HG03103 (cell line): ENCODE measurements around the gene MCL1.

Source experiments
- ATAC-seq: cut with Tn5 transposase; IDR thresholded peaks from one replicate; pipeline ENCODE4 v1.9.1; 2021; ENCODE audit warnings: low read depth; ENCODE audit not compliant: unreplicated experiment

Gene MCL1

DNA sequence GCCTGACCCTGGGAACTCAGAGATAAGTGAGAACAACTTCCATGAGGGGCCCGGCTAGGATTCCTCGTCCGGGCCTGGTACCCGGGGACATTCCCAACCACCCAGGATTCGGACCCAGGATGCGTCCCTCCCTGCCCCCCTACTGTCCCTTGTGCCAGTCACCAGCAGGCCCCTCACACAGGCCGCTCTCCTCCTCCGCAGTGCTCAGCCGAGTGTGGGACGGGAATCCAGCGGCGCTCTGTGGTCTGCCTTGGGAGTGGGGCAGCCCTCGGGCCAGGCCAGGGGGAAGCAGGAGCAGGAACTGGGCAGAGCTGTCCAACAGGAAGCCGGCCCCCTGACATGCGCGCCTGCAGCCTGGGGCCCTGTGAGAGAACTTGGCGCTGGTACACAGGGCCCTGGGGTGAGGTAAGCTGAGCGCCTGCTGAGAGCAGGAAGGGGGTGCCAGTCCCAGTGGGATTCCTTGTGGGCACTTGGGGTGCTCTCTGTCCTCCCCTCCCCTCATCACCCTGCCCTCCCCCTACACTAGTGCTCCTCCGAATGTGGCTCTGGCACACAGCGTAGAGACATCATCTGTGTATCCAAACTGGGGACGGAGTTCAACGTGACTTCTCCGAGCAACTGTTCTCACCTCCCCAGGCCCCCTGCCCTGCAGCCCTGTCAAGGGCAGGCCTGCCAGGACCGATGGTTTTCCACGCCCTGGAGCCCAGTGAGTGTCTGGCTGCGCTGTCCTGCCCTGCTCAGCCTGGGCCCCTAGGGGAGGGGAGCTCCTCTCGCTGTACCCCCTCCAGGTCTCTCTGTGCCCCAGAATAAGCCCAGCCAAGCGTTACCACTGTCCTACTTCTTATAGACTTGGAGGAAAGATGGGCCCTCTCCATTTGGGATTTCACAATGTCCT lies 20.4 kb downstream of the MCL1 start:
- ATAC-seq = no peak

DNA sequence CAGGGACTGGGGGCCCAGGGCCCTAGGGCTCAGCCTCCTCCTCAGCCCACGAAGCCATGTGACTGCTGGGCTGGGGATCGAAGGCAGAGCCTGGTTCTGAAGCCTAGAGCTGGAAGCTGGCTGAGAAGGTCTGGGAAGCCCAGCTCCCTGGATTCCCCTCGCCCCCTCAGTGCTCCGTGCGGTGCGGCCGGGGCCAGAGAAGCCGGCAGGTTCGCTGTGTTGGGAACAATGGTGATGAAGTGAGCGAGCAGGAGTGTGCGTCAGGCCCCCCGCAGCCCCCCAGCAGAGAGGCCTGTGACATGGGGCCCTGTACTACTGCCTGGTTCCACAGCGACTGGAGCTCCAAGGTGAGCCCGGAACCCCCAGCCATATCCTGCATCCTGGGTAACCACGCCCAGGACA lies 21.1 kb downstream of the MCL1 start:
- ATAC-seq = no peak

DNA sequence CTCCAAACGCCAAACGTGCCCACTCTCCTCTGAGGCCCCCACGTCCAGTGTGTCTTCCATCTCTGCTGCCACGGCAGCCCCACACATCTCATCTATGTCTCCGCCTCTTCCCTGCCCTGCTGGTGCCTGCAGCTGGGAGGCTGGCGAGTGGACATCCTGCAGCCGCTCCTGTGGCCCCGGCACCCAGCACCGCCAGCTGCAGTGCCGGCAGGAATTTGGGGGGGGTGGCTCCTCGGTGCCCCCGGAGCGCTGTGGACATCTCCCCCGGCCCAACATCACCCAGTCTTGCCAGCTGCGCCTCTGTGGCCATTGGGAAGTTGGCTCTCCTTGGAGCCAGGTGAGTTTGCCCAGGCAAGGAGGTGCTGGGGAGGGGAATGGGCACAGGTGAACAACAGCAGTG lies 21.6 kb downstream of the MCL1 start:
- ATAC-seq = no peak

DNA sequence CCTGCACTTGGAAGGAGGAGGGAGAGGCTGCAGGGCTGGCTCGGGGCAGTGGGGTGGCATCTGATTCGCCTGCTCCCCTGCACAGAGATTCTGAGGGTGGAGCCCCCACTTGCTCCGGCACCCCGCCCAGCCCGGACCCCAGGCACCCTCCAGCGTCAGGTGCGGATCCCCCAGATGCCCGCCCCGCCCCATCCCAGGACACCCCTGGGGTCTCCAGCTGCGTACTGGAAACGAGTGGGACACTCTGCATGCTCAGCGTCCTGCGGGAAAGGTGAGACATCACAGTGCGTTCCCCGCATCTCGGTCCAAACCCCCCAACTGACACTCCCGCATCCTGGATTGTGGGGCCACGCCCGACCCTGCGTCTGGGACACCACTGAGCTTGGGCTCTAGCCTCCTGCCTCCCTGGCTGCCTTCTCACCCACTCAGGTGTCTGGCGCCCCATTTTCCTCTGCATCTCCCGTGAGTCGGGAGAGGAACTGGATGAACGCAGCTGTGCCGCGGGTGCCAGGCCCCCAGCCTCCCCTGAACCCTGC lies 22.3 kb downstream of the MCL1 start:
- ATAC-seq = no peak

DNA sequence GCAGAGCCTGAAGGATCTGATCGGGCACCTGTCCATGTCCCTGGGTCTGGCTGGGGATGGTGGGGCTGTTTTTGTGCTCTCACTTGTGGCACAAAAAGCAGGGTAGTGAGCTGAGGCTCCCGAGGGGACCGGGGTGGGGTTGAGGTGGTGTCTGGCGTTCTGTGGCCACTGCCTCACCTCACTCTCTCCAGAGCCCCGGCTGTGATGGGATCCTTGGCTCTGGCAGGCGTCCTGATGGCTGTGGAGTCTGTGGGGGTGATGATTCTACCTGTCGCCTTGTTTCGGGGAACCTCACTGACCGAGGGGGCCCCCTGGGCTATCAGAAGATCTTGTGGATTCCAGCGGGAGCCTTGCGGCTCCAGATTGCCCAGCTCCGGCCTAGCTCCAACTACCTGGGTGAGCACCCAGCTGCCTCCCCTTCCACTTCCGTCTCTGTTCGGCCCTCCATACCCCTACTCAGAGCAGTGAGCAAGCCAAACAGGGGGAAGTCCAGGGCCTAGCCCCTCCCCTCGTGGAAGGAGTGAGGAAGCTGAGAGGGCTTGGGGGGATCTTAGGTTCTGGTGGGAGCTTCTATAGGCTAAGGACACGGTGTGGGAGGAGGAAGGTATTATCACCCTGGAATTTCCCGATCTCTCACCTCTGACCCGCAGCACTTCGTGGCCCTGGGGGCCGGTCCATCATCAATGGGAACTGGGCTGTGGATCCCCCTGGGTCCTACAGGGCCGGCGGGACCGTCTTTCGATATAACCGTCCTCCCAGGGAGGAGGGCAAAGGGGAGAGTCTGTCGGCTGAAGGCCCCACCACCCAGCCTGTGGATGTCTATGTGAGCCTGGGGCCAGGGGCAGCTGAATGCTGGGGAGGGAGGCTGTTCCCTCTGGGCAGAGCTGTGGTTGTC lies 23.2 kb downstream of the MCL1 start:
- no peak for ATAC-seq

DNA sequence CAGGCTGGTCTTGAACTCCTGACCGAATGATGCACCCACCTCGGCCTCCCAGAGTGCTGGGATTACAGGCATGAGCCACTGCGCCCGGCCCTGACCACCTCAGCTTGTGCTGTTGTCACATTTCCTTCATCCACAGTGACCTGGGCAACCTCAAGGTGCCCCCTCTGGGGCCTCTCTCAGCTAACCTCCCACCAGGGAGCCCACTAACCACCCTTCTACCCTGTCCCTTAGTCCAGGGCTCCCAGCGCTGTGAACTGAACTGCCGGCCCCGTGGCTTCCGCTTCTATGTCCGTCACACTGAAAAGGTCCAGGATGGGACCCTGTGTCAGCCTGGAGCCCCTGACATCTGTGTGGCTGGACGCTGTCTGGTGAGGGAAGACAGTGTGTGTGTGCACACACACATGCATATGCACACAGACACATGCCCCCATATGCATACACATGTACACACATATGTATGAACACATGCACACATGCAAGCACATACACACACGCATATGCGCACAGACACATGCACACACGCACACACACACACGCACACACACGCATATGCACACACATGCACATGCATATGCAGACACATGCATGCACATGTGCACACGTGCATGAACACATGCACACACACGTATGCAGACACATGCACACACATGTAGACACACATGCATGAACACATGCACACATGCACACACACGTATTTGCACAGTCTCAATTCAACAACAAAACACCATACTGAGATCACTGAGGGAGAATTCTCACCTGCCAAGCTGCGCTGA lies 24.0 kb downstream of the MCL1 start:
- no peak for ATAC-seq

DNA sequence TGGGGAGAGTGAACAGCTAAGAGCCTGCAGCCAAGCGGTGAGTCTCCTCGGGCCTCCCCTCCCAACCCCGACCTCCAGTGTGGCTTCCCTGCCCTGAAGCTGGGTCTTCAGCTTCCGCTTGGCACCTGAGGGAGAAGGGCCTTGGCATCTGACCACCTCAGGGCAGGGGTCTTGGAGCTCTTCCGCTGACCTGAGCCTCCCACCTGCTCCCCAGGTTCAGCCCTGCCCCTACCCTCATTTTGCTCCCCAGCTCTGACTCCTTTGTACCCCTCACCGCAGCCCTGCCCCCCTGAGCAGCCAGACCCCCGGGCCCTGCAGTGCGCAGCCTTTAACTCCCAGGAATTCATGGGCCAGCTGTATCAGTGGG lies 25.3 kb downstream of the MCL1 start:
- ATAC-seq = no peak

DNA sequence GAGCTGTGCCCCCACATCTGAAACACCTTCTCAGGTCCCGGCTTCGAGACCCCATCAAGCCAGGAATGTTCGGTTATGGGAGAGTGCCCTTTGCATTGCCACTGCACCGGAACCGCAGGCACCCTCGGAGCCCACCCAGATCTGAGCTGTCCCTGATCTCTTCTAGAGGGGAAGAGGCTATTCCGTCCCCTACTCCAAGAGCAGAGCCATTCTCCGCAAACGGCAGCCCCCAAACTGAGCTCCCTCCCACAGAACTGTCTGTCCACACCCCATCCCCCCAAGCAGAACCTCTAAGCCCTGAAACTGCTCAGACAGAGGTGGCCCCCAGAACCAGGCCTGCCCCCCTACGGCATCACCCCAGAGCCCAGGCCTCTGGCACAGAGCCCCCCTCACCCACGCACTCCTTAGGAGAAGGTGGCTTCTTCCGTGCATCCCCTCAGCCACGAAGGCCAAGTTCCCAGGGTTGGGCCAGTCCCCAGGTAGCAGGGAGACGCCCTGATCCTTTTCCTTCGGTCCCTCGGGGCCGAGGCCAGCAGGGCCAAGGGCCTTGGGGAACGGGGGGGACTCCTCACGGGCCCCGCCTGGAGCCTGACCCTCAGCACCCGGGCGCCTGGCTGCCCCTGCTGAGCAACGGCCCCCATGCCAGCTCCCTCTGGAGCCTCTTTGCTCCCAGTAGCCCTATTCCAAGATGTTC lies 25.9 kb downstream of the MCL1 start:
- ATAC-seq = no peak

DNA sequence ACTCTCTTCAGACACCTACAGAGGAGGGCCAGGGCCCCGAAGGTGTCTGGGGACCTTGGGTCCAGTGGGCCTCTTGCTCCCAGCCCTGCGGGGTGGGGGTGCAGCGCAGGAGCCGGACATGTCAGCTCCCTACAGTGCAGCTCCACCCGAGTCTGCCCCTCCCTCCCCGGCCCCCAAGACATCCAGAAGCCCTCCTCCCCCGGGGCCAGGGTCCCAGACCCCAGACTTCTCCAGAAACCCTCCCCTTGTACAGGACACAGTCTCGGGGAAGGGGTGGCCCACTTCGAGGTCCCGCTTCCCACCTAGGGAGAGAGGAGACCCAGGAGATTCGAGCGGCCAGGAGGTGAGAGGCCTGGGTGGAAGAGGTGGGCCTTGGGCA lies 26.5 kb downstream of the MCL1 start:
- ATAC-seq = no peak

DNA sequence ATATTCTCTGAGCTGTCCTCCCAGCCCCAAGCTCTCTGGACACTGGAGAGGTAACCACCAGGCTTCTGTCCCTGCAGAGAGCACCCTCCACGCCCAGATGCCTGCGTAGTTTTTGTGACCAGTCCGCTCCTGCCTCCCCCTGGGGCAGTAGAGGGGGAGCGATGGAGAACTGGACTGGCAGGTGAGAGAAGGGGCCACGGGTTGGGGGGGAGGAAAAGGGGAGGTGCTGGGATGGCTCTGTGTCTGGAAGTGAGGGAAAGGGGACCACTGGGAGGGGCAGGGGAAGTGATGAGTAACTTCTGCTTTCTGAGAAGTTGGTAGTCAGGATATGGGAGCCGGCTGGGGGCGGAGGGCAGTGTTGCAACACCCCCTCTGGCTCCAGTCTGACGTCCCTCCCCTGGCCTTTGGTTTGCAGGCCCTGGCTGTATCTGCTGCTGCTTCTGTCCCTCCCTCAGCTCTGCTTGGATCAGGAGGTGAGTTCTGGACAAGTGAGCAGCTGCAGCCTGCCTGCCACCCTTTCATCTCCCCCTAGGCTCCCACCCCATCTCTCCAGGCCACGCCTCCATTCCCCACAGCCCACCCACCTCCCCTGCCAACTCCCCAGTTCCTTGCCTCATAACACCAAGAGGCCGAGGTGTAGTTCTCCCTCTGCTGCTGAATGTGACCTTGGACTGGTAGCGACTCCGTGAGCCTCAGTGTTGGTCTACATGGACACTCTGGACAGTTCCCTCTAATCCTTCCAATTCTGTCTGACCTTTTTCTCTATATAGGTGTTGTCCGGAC lies 27.1 kb downstream of the MCL1 start:
- ATAC-seq = no peak

DNA sequence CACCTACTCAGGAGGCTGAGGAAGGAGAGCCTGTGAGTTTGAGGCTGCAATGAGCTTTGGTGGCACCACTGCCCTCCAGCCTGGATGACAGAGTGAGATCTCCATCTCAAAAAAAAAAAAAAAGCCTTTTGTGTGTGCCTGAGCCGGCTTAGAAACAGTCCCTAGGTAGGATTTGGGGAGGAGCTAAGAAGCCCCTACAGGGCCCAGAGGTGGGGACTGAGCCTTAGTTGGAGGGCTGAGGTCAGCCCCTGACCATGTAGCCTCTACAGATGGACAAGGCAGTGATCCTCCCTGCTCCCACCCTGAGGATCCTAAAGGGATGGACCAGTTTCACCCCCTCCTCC lies 27.7 kb downstream of the MCL1 start:
- no peak for ATAC-seq

DNA sequence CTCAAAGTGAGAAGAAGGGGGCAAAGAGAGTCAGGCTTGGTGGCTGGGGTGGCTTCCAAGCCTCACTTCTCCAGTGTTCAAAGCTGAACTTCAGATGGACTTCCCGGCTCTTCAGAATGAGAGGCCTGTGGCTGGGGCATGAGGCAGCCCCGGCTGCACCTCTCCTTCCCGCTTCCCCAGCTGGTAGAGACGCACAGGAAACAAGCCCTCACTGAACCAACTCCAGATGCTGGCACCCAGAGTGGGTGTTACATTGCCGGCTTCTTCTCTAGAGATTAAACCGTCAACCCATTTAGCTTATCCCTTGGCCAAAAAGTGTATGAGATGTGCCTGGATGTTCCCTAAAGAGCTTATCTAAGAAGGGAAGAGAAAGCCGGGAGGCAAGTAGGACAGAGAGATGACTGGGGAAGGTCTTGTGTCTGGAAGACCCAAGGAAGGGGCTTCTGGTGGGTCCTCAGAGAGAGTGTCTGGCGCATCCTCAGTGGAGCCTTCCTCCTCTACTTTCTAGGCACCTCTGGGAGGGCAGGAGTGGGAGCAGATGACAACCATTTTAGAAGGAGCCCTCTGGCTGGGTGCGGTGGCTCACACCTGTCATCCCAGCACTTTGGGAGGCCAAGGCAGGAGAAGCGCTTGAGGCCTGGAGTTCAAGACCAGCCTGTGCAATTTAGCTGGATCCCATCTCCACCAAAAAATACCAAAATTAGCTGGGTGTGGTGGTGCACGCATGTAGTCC lies 28.2 kb downstream of the MCL1 start:
- ATAC-seq = no peak

DNA sequence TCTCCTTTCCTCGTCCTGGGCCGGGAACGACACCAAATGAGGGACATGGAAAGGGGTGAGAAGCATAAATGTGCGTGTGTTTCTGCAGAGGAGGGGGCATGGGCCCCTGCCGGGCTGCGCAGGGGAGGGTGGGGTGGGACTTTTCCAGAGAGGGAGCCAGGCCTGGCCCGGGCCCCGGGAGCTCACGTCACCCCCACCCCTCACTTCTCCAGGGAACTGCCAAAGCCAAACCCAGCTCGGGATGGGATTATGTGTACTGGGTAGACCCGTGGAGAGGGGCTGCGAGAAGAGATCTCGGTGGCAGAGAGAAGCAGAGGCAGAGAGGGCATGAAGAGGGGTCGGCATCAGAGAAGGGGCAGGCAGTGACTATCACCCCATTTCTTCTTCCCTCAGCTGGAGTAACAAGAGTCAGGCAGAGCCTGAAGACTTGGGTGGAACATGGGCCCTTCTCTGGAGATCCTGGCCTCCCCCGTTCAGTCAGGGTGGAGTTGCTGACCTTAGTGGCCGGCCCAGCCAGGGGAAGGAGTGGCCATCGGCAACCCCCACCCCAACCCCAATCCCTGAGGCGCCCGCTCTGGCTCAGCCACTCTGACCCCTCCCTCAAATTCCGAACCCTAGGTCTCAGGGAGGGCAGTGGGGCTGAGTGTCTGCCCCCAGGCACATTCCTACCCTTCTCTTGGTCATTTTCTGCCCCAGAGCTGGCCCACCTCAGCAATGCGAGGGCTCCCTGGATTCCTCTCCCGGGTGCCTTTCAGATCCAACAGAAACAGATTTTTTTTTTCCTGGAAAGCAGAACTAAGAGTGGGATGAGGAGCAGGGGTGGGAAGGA lies 29.0 kb downstream of the MCL1 start:
- no peak for ATAC-seq

DNA sequence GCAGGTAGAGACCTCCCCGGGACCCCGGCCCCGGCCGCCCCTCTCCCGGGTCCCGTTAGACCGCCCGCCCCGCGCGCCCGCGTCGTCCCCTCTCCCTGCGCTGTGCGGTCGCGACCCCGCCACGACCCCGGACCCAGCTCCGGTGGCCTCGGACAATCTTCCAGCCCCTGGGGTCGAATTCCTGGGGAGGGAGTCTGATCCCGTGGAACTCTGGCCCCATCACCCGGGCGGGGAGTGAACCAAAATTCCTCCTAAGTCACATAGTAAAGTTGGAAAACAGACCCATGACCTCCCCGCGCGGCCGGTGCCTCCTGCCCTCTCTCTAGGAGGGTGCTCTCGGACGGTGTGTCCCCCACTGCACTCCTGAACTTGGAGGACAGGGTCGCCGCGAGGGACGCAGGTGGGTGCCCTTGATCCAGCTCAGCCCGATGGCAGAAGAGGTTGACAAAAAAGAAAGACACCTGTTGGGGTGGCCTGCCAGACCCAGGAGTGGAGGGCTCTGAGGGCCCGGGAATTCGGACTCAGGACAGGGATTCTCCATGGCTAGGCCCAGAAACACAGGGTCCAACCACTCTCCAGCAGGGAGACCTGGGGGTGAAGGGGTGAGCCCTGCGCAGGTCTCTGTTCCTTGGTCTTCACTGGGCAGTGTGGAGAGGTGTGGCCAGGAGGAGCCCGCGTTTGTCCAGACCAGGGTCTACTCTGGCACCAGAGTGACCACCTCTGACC lies 29.8 kb downstream of the MCL1 start:
- ATAC-seq = no peak

DNA sequence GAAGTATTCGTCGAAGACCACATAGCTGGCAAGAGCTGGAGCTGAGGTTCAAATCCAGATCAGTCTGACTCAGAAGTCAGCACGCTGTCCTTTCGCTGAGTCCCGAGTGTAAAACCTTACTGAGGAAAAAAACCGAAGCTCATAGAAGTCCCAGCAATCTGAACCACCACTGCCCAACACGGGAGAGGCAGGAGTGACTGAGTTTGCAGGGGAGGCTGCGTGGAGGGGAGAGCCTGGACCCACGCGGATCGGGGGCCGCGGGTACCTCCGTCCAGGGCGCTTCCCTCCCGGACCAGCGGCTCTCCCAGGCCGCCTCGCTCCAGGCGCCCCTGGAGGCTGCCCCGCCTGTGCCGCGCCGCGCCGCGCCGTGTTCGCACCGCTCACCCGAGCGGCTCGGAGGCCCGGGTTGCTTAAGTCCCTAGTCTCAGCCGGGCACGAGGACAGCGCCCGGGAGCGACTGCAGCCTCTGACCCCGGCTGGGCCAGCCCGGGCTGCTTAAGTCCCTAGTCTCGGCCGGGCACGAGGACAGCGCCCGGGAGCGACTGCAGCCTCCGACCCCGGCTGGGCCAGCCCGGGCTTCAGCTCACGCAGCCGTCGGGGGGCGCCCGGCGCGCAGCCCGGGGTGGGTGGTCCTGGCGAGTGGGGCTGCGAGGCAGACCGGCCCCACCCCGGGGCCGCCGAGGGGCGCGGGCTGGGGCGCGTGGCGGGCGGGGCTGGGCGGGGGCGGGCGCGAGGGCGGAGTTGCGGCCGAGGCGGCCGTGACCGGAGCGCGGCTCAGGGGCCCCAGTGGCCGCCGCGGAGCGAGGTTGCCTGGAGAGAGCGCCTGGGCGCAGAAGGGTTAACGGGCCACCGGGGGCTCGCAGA lies 30.5 kb downstream of the MCL1 start, which contains the start of gene ADAMTSL4:
TSS of gene ADAMTSL4 (plus strand) at position 777 of the 864 bp plus-strand sequence. CDS start 2,881 bp downstream, outside the sequence.
- ATAC-seq = no peak

DNA sequence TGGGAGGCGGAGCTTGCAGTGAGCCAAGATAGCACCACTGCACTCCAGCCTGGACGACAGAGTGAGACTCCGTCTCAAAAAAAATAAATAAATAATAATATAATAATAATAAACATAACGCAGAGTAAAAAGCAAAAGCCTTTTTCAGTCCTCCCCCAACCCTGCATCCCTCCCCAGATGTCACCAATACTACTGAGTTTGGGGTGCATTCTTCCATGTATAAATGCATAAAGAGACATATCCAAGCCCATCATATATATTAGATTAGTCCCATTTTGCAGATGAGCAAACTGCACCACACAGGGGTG lies 31.1 kb downstream of the MCL1 start:
- no peak for ATAC-seq
